IPS-18a (cell line): ENCODE measurements around the gene CCDC196.
"Not testable (repeated sequence)": the region's sequence is repeated elsewhere in the genome, so short reads cannot be mapped to it uniquely, and the experiment has no call there.

Experiments
- H3K27ac ChIP-seq: one replicate; pipeline ENCODE4 v1.5.1; 2013; ENCODE audit warnings: low read length
- H3K27me3 ChIP-seq: one replicate; pipeline ENCODE4 v1.6.1; 2013; ENCODE audit warnings: mild to moderate bottlenecking, low read length; ENCODE audit not compliant: control insufficient read depth, insufficient read depth
- H3K36me3 ChIP-seq: one replicate; pipeline ENCODE4 v1.6.1; 2013; ENCODE audit warnings: low read depth, low read length; ENCODE audit not compliant: control insufficient read depth
- H3K4me1 ChIP-seq: one replicate; pipeline ENCODE4 v1.6.1; 2013; ENCODE audit warnings: low read depth, low read length; ENCODE audit not compliant: control insufficient read depth
- H3K4me3 ChIP-seq: one replicate; pipeline ENCODE4 v1.5.1; 2013; ENCODE audit warnings: low read length
- H3K9ac ChIP-seq: one replicate; pipeline ENCODE4 v1.6.1; 2013; ENCODE audit warnings: mild to moderate bottlenecking, low read length, moderate library complexity
- H3K9me3 ChIP-seq: one replicate; pipeline ENCODE4 v1.6.1; 2013; ENCODE audit warnings: low read depth, low read length; ENCODE audit not compliant: control insufficient read depth

Gene CCDC196

GRCh38 chr14:66496188-66496807 is 10.1 kb downstream of the CCDC196 start:
- no peak overlapping the region for H3K27ac ChIP-seq
- no peaks in the 10 kb centered on the region for H3K9me3 ChIP-seq
- no peaks in the 10 kb centered on the region for H3K36me3 ChIP-seq
- H3K4me1 ChIP-seq, result no peaks in the 10 kb centered on the region
- H3K9ac ChIP-seq, result no peak overlapping the region
- H3K4me3 ChIP-seq, result no peak overlapping the region
- H3K27me3 ChIP-seq, result no peaks in the 10 kb centered on the region

GRCh38 chr14:66496911-66497310 is 10.7 kb downstream of the CCDC196 start:
- Histone ChIP-seq H3K9me3 (no peaks in the 10 kb centered on the region), H3K36me3 (no peaks in the 10 kb centered on the region), H3K4me1 (no peaks in the 10 kb centered on the region), H3K27ac (no peak overlapping the region), H3K27me3 (no peaks in the 10 kb centered on the region), H3K9ac (no peak overlapping the region), H3K4me3 (no peak overlapping the region)

DNA sequence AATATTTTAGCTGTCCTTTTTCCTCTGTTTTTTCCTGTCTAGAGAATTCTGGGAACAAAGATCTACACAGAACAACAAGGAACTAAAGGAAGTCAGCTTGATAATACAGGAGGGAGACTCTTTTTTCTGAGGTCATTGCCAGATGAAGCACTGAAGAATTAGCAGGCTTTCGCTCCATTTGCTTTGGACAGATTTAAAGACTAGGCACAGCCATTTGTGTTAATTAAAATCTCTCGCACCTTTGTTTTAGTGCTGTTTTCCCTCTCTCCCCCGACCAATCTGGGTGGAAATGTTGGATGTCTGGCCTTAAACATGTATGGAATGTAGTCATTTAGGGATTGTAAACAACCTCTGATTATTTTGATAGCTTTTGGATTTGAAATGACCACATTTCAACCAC is 12.1 kb downstream of the CCDC196 start:
- H3K4me1 ChIP-seq, result no peaks in the 10 kb centered on the region
- H3K27me3 ChIP-seq, result no peaks in the 10 kb centered on the region
- no peaks in the 10 kb centered on the region for H3K9me3 ChIP-seq
- no peak overlapping the region for H3K9ac ChIP-seq
- no peak overlapping the region for H3K4me3 ChIP-seq
- no peak overlapping the region for H3K27ac ChIP-seq
- no peaks in the 10 kb centered on the region for H3K36me3 ChIP-seq

DNA sequence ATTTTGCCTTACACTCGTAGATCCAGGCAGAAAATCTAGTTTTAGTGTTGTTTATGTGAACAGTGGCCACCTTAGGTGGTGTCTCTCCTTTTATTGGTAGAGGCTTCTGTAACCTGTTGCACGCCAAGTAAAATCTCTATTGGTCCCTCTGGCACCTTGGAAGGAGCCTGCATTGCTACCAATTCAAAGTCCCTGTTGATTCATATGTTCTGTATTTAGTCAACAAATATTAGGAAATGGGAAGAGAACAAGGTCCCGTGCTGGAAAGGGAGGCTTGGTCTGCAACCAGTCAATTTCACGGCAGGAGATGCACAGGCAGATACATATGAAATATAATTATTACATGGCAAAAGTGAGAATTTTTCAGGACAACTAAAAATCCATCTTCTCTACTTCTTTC is 15.4 kb downstream of the CCDC196 start:
- H3K9ac ChIP-seq, result no peak overlapping the region
- peaks cover 3% of the 10 kb centered on the region for H3K27me3 ChIP-seq
- no peak overlapping the region for H3K27ac ChIP-seq
- no peaks in the 10 kb centered on the region for H3K36me3 ChIP-seq
- H3K4me1 ChIP-seq, result no peaks in the 10 kb centered on the region
- no peak overlapping the region for H3K4me3 ChIP-seq
- H3K9me3 ChIP-seq, result no peaks in the 10 kb centered on the region

GRCh38 chr14:66502836-66503235 is 16.7 kb downstream of the CCDC196 start:
- not testable (repeated sequence) for H3K27me3 ChIP-seq, H3K36me3 ChIP-seq, H3K9ac ChIP-seq, H3K4me1 ChIP-seq, H3K4me3 ChIP-seq, H3K27ac ChIP-seq, H3K9me3 ChIP-seq

GRCh38 chr14:66503532-66503931 is 17.4 kb downstream of the CCDC196 start:
- Histone ChIP-seq H3K9me3 (no peaks in the 10 kb centered on the region), H3K9ac (no peak overlapping the region), H3K27ac (no peak overlapping the region)

GRCh38 chr14:66507181-66507721 is 21.1 kb downstream of the CCDC196 start:
- H3K9me3 ChIP-seq, result no peaks in the 10 kb centered on the region
- H3K36me3 ChIP-seq, result no peaks in the 10 kb centered on the region
- peak overlapping the region; percentile 86 for H3K9ac ChIP-seq
- H3K4me3 ChIP-seq, result peak overlapping the region; percentile 79
- peaks cover 34% of the 10 kb centered on the region for H3K27me3 ChIP-seq
- peaks cover 8% of the 10 kb centered on the region for H3K4me1 ChIP-seq
- H3K27ac ChIP-seq, result peak overlapping the region; percentile 64

More at GRCh38 chr14:66503532-66503931, 17.4 kb downstream of the CCDC196 start:
- H3K36me3 ChIP-seq, result no peaks in the 10 kb centered on the region
- no peak overlapping the region for H3K4me3 ChIP-seq
- H3K27me3 ChIP-seq, result peaks cover 7% of the 10 kb centered on the region
- H3K4me1 ChIP-seq, result peaks cover 8% of the 10 kb centered on the region

- peaks cover 8% of the 10 kb centered on the region for H3K4me1 ChIP-seq
- H3K9ac ChIP-seq, result peak within 1 kb of the TSS; percentile 86
- peak within 1 kb of the TSS; percentile 64 for H3K27ac ChIP-seq
- H3K36me3 ChIP-seq, result no peaks in the 10 kb centered on the region
- no peaks in the 10 kb centered on the region for H3K9me3 ChIP-seq
- peak within 1 kb of the TSS; percentile 79 for H3K4me3 ChIP-seq
- peaks cover 34% of the 10 kb centered on the region for H3K27me3 ChIP-seq
Observed at GRCh38 chr14:66507722-66508546, 21.8 kb downstream of the CCDC196 start, which contains the start of gene GPHN. GPHN (plus strand) TSS chr14:66508147.

- H3K27ac ChIP-seq, result no peak overlapping the region
- H3K4me1 ChIP-seq, result peaks cover 8% of the 10 kb centered on the region
- H3K9ac ChIP-seq, result peak overlapping the region; percentile 86
- peak overlapping the region; percentile 79 for H3K4me3 ChIP-seq
- H3K36me3 ChIP-seq, result no peaks in the 10 kb centered on the region
- no peaks in the 10 kb centered on the region for H3K9me3 ChIP-seq
- H3K27me3 ChIP-seq, result peaks cover 34% of the 10 kb centered on the region
Observed at GRCh38 chr14:66508547-66508845, 22.3 kb downstream of the CCDC196 start.

DNA sequence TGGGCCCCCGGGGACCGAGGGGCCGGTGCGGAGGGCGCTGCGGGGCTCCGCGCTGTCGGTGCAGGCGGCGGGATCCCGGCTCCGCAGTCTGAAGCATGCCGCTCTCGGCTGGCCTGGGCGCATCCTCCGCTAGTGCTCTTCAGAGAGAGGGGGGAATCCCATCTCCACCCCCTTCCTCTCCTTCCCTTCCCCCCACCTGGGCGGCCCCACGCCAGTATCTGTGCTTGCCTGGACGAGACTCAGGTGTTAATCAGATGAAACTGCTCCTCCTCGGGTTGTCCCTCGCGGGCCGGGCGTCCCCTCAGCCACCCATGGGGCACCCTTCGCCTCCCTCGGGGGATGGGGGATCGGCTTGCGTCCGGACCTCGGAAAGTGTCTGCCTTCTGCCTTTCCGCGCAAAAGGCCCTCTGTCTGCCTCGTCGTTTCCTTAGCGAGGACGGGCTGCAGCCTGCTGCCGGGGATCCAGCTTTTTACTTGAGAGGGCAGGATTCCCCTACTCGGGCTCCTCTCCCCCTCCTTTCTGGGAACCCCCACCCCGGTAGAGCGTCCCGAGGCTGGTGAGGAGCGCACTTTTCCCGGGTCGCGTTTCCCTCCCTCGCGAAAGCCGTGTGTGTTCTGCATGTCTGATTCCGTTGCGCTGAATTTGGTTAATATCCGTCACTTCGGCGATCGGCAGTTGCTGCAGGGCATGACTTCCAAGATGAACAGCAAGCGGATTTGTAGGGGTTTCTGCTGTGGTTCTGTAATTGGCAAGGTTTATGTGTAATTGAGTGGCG is 22.9 kb downstream of the CCDC196 start:
- Histone ChIP-seq H3K9me3 (no peaks in the 10 kb centered on the region), H3K9ac (peak overlapping the region; percentile 86), H3K4me1 (peaks cover 8% of the 10 kb centered on the region), H3K27ac (no peak overlapping the region), H3K27me3 (peaks cover 34% of the 10 kb centered on the region), H3K4me3 (peak overlapping the region; percentile 79), H3K36me3 (no peaks in the 10 kb centered on the region)

GRCh38 chr14:66509874-66510273 is 23.7 kb downstream of the CCDC196 start:
- Histone ChIP-seq H3K36me3 (no peaks in the 10 kb centered on the region), H3K27me3 (peaks cover 34% of the 10 kb centered on the region), H3K27ac (no peak overlapping the region), H3K9ac (no peak overlapping the region), H3K4me1 (peaks cover 8% of the 10 kb centered on the region), H3K9me3 (no peaks in the 10 kb centered on the region), H3K4me3 (peak overlapping the region; percentile 79)
